Large intestine (tissue), 12 donors: ENCODE results near the gene ZCCHC7. TPM values are rescaled to one million over a fixed set of nuclear protein-coding genes. Genes with fewer than 3 reads are reported as not detected.
"Not testable (repeated sequence)": the region's sequence is repeated elsewhere in the genome, so short reads cannot be mapped to it uniquely, and the experiment has no call there.

Source experiments
- DNase-seq, 2 donors: peaks; one replicate each; pipeline versions ENCODE4 v3.0.0 to v3.0.0-alpha.2; 2013
- H3K27ac ChIP-seq: one replicate; pipeline ENCODE4 v1.5.1; 2013; ENCODE audit warnings: low read length
- H3K27me3 ChIP-seq: 2 replicates; pipeline ENCODE4 v1.6.1; 2013; ENCODE audit warnings: low read length; ENCODE audit not compliant: control insufficient read depth, insufficient read depth
- H3K36me3 ChIP-seq: 2 replicates; pipeline ENCODE4 v1.6.1; 2013; ENCODE audit warnings: low read length; ENCODE audit not compliant: control insufficient read depth, insufficient read depth
- H3K4me1 ChIP-seq: one replicate; pipeline ENCODE4 v1.6.1; 2013; ENCODE audit warnings: low read length; ENCODE audit not compliant: control insufficient read depth, insufficient read depth
- H3K4me3 ChIP-seq: one replicate; pipeline ENCODE4 v1.5.1; 2013; ENCODE audit warnings: low read length
- H3K9me3 ChIP-seq: one replicate; pipeline ENCODE4 v1.6.1; 2013; ENCODE audit warnings: mild to moderate bottlenecking, low read depth, low read length, moderate library complexity; ENCODE audit not compliant: control insufficient read depth
- WGBS: methylation state at CpG from one replicate; pipeline ENCODE4 v1.1.5; 2013; ENCODE audit warnings: low lambda C conversion rate; ENCODE audit not compliant: insufficient coverage; 5-methylcytosine and 5-hydroxymethylcytosine counted together
- long read RNA-seq, 11 donors: transcript quantifications; one replicate each; lab custom pipeline, GENCODE V29; 2026
- polyA plus RNA-seq: library from polyadenylated mRNA; unstranded; fragments of 120-200 nt; gene quantifications from one replicate; pipeline ENCODE4 v1.2.1, GENCODE V29; 2013

ZCCHC7 gene
- polyA plus RNA-seq = 15.0 TPM
- long read RNA-seq, donor 1, partial matches to known transcripts = 0 of 2 reads
- long read RNA-seq, donor 1, other reads (novel, unspliced or antisense) = 0 of 2 reads
- long read RNA-seq, donor 2, partial matches to known transcripts = 0 of 3 reads
- long read RNA-seq, donor 2, other reads (novel, unspliced or antisense) = 0 of 3 reads
- long read RNA-seq, donor 3 = 0 reads
- long read RNA-seq, donor 4 = 0 reads
- long read RNA-seq, donor 5, partial matches to known transcripts = 0 of 1 reads
- long read RNA-seq, donor 5, other reads (novel, unspliced or antisense) = 0 of 1 reads
- long read RNA-seq, donor 6, partial matches to known transcripts = 18 of 20 reads
- long read RNA-seq, donor 6, other reads (novel, unspliced or antisense) = 0 of 20 reads
- long read RNA-seq, donor 7, partial matches to known transcripts = 0 of 3 reads
- long read RNA-seq, donor 7, other reads (novel, unspliced or antisense) = 0 of 3 reads
- long read RNA-seq, donor 8, partial matches to known transcripts = 0 of 4 reads
- long read RNA-seq, donor 8, other reads (novel, unspliced or antisense) = 0 of 4 reads
- long read RNA-seq, donor 9 = 0 reads
- long read RNA-seq, donor 10 = 0 reads
- long read RNA-seq, donor 11, partial matches to known transcripts = 0 of 2 reads
- long read RNA-seq, donor 11, other reads (novel, unspliced or antisense) = 0 of 2 reads

- peak; percentile 94 for DNase-seq
- Histone ChIP-seq H3K4me3 (peak within 1 kb of the TSS; percentile 89), H3K36me3 (no peaks in the 10 kb centered on the region)
Measured at GRCh38 chr9:37119907-37120842, at the start of gene ZCCHC7. Gene ZCCHC7, plus strand, starts transcription at chr9:37120574.

GRCh38 chr9:37074790-37075189, 45.6 kb upstream of the ZCCHC7 start:
- not testable (repeated sequence) for H3K27me3 ChIP-seq, DNase-seq, H3K36me3 ChIP-seq, H3K4me3 ChIP-seq, H3K27ac ChIP-seq, H3K9me3 ChIP-seq, H3K4me1 ChIP-seq
- no CpG with 5 or more reads among the region's 4 CpGs for WGBS

More at GRCh38 chr9:37119907-37120842, at the start of gene ZCCHC7:
- Histone ChIP-seq H3K27ac (peak within 1 kb of the TSS; percentile 67), H3K9me3 (peaks cover 8% of the 10 kb centered on the region), H3K4me1 (peaks cover 4% of the 10 kb centered on the region), H3K27me3 (no peaks in the 10 kb centered on the region)
- WGBS = no CpG with 5 or more reads among the region's 82 CpGs

- H3K4me1 ChIP-seq = peaks cover 3% of the 10 kb centered on the region
- WGBS = 10% methylated on average over 4 of the region's 63 CpGs
Measured at GRCh38 chr9:37079370-37080164, 40.8 kb upstream of the ZCCHC7 start.

GRCh38 chr9:37080165-37080628, 40.2 kb upstream of the ZCCHC7 start:
- not testable (repeated sequence) for DNase-seq, H3K9me3 ChIP-seq, H3K36me3 ChIP-seq, H3K4me1 ChIP-seq, H3K27me3 ChIP-seq
- H3K27ac ChIP-seq = peak overlapping the region; percentile 73
- peak overlapping the region; percentile 91 for H3K4me3 ChIP-seq
- WGBS = no CpG with 5 or more reads among the region's 32 CpGs

More at GRCh38 chr9:37079370-37080164, 40.8 kb upstream of the ZCCHC7 start:
- Histone ChIP-seq H3K9me3 (peaks cover 5% of the 10 kb centered on the region), H3K27ac (peak overlapping the region; percentile 73), H3K36me3 (peaks cover 4% of the 10 kb centered on the region), H3K4me3 (peak overlapping the region; percentile 91), H3K27me3 (peaks cover 8% of the 10 kb centered on the region)
- DNase-seq = peak; percentile 93 to 94

GRCh38 chr9:37081507-37081906, 38.9 kb upstream of the ZCCHC7 start:
- WGBS = no CpG with 5 or more reads among the region's 20 CpGs
- H3K4me3 ChIP-seq, H3K27me3 ChIP-seq, H3K9me3 ChIP-seq, H3K27ac ChIP-seq, DNase-seq, H3K4me1 ChIP-seq, H3K36me3 ChIP-seq: not testable (repeated sequence)

GRCh38 chr9:37082214-37082765, 38.1 kb upstream of the ZCCHC7 start:
- Histone ChIP-seq H3K4me3 (no peak overlapping the region), H3K27ac (no peak overlapping the region), H3K9me3 (peaks cover 5% of the 10 kb centered on the region), H3K36me3 (peaks cover 11% of the 10 kb centered on the region), H3K27me3 (no peaks in the 10 kb centered on the region), H3K4me1 (peaks cover 3% of the 10 kb centered on the region)
- WGBS = 61% methylated on average over 4 of the region's 4 CpGs
- DNase-seq = no peak

- Histone ChIP-seq H3K9me3 (peaks cover 5% of the 10 kb centered on the region), H3K36me3 (peaks cover 14% of the 10 kb centered on the region), H3K4me3 (no peak overlapping the region), H3K27me3 (no peaks in the 10 kb centered on the region), H3K4me1 (peaks cover 3% of the 10 kb centered on the region), H3K27ac (no peak overlapping the region)
- no peak for DNase-seq
Measured at GRCh38 chr9:37083654-37084053, 36.7 kb upstream of the ZCCHC7 start.

- WGBS = no CpG with 5 or more reads among the region's 1 CpG
- no peaks in the 10 kb centered on the region for H3K4me1 ChIP-seq
Measured at GRCh38 chr9:37085233-37085632, 35.1 kb upstream of the ZCCHC7 start.

GRCh38 chr9:37092714-37093295, 27.6 kb upstream of the ZCCHC7 start:
- H3K4me1 ChIP-seq, H3K27me3 ChIP-seq, H3K36me3 ChIP-seq, H3K27ac ChIP-seq, DNase-seq, H3K9me3 ChIP-seq, H3K4me3 ChIP-seq: not testable (repeated sequence)
- no CpG with 5 or more reads among the region's 5 CpGs for WGBS

More at GRCh38 chr9:37085233-37085632, 35.1 kb upstream of the ZCCHC7 start:
- H3K36me3 ChIP-seq = peaks cover 14% of the 10 kb centered on the region
- H3K27me3 ChIP-seq = no peaks in the 10 kb centered on the region
- no peak overlapping the region for H3K27ac ChIP-seq
- no peak for DNase-seq
- H3K9me3 ChIP-seq = no peaks in the 10 kb centered on the region
- H3K4me3 ChIP-seq = no peak overlapping the region
